Cardiac muscle cell (in vitro differentiated cells and primary cell): Measurements from ENCODE around the gene STRBP. TPM values are rescaled to one million over a fixed set of nuclear protein-coding genes. Genes with fewer than 3 reads are reported as not detected.

Experiments
- DNase-seq, 2 donors: peaks; one replicate each; pipeline versions ENCODE4 v3.0.0 to v3.0.0-alpha.2; 2010 to 2017; ENCODE audit warnings: low read depth in 1 of 2, low spot score in 1 of 2
- H3K27ac ChIP-seq: fragments of 200-600 bp; sonication (generic); 2 replicates; pipeline ENCODE4 v1.5.1; 2016
- H3K27me3 ChIP-seq: fragments of 200-600 bp; sonication (generic); 2 replicates; pipeline ENCODE4 v1.6.0; 2016; ENCODE audit warnings: control low read depth
- H3K36me3 ChIP-seq: fragments of 200-600 bp; sonication (generic); 2 replicates; pipeline ENCODE4 v1.5.1; 2016; ENCODE audit warnings: control low read depth
- H3K4me1 ChIP-seq: fragments of 200-600 bp; sonication (generic); 2 replicates; pipeline ENCODE4 v1.8.1; 2017; ENCODE audit warnings: low read depth, mild to moderate bottlenecking, mixed run types
- H3K4me3 ChIP-seq: fragments of 200-600 bp; sonication (generic); 2 replicates; pipeline ENCODE4 v1.5.1; 2016; ENCODE audit warnings: mild to moderate bottlenecking
- H3K9me3 ChIP-seq: fragments of 200-600 bp; sonication (generic); 2 replicates; pipeline ENCODE4 v1.5.1; 2017; ENCODE audit warnings: low read depth, mild to moderate bottlenecking, control low read depth
- polyA plus RNA-seq: library from polyadenylated mRNA; unstranded; fragments of >200 nt; fragmentation: Nextera tagmentation; extraction: Ambion mirVana; gene quantifications from 2 replicates; pipeline ENCODE4 v1.2.1, GENCODE V29; 2016
- total RNA-seq: library from RNA; depleted of rRNA; stranded (reverse); fragments of >200 nt; gene quantifications from 2 replicates; pipeline ENCODE4 v1.2.3, GENCODE V29; 2016
- TF ChIP-seq, protein P1 (sequence below): IDR thresholded peaks from 2 replicates; pipeline ENCODE4 v1.5.1; 2012; ENCODE audit warnings: low read depth, mild to moderate bottlenecking, low read length

The STRBP gene
- total RNA-seq (22.5 and 34.1 TPM in 2 replicates), polyA plus RNA-seq (42.9 and 59.8 TPM in 2 replicates)

DNA sequence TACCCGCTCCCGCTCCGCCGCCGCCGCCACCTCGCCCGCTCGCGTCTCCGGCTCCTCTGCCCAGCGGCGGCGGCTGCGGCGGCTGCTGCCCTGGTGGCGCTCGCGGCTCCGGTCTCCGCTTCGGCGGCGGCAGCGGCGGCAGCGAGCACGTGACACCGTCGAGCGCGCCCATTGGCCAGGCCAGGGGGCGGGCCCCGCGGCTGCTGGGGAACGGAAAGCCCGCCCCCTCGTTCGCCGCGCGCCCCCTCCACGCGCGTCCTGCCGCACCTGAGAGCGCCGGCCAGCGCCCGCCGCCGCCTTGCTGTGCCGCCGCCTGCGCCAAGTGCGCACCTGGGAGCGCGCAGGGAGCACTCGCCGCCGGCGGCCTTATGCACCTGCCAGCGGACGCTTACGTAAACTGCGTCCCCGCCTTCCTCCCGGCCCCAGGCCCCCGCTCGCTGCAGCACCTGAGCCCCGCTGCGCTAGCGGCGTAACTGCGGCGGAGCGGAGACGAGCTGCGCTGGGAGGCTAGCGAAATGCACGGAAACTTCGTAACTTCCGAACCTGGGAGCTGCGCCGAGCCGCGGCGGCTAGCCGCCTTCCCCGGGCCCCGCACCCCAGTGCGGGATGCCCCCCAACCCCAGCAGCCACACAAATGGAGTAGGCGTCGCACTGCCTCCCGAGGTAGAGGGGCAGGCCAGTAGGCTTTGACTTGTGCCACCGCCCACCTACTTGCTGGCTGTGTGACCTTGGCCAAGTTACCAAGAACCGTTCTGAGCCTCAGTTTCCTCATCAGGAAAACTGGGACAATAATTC is at the start of gene STRBP:
STRBP (minus strand) TSS at position 122 of the 795 bp plus-strand sequence. CDS start 84,452 bp downstream, outside the sequence.
- Histone ChIP-seq H3K4me1 (no peaks in the 10 kb centered on the region), H3K27me3 (no peaks in the 10 kb centered on the region), H3K9me3 (no peaks in the 10 kb centered on the region), H3K36me3 (no peaks in the 10 kb centered on the region), H3K4me3 (peak within 1 kb of the TSS; percentile 100), H3K27ac (peak within 1 kb of the TSS; percentile 60)
- DNase-seq: peak; percentile 84 to 96
- TF ChIP-seq, protein P1, sequence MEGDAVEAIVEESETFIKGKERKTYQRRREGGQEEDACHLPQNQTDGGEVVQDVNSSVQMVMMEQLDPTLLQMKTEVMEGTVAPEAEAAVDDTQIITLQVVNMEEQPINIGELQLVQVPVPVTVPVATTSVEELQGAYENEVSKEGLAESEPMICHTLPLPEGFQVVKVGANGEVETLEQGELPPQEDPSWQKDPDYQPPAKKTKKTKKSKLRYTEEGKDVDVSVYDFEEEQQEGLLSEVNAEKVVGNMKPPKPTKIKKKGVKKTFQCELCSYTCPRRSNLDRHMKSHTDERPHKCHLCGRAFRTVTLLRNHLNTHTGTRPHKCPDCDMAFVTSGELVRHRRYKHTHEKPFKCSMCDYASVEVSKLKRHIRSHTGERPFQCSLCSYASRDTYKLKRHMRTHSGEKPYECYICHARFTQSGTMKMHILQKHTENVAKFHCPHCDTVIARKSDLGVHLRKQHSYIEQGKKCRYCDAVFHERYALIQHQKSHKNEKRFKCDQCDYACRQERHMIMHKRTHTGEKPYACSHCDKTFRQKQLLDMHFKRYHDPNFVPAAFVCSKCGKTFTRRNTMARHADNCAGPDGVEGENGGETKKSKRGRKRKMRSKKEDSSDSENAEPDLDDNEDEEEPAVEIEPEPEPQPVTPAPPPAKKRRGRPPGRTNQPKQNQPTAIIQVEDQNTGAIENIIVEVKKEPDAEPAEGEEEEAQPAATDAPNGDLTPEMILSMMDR: no peak

DNA sequence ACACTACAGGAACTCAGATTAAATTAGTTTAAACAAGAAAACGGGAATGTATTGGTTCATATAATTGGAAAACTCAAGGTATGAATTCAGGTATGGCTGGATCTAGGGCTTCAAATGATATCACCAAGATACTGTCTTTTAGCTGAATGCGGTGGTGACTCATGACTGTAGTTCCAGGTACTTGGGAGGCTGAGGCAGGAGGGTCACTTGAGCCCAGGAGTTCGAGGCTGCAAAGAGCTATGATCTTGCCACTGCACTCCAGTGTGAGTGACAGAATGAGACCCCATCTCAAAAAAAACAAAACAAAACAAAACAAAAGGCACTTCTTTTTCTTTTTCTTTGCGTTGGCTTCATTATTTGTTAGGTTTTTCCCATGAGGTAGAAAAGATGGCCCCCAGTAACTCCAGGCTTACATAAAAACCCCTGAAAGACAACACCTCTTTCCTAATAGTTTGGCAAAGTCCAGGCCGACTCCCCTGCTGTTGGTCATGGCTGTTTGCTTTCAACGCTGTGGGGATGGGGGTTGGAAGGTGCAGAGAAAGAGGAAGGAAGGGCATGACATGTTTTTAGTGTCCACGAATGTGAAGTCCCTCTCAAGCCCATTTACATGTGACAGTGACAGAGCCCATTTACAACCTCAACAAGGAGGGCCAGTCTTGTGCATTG is 47.8 kb upstream of the STRBP start:
- no peaks in the 10 kb centered on the region for H3K9me3 ChIP-seq
- no peak overlapping the region for H3K4me3 ChIP-seq
- TF ChIP-seq, protein P1: no peak
- no peak overlapping the region for H3K27ac ChIP-seq
- no peaks in the 10 kb centered on the region for H3K36me3 ChIP-seq
- H3K27me3 ChIP-seq: no peaks in the 10 kb centered on the region
- peaks cover 11% of the 10 kb centered on the region for H3K4me1 ChIP-seq
- no peak for DNase-seq

DNA sequence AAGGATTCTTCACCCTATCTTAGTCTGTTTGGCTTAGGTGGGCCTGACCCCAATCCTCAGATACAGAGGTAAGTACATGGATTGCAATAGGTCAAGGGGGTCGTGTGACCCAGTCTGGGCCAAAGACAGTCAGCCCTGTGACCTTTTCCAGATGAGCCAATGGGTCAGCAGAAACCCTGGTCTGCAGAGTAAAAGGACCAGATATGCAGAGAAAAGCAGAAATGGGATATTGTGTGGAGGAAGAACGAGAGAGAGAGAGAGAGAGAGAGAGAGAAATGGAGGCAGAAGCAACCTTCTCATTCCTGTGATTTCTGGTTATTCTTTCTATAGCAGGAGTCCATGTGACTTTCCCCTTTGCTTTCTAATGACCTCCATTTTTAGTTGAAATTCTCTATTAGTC is 47.2 kb upstream of the STRBP start:
- DNase-seq: no peak
- no peaks in the 10 kb centered on the region for H3K9me3 ChIP-seq
- no peak overlapping the region for H3K4me3 ChIP-seq
- H3K27me3 ChIP-seq: no peaks in the 10 kb centered on the region
- TF ChIP-seq, protein P1: no peak
- H3K4me1 ChIP-seq: peaks cover 16% of the 10 kb centered on the region
- no peaks in the 10 kb centered on the region for H3K36me3 ChIP-seq
- no peak overlapping the region for H3K27ac ChIP-seq

DNA sequence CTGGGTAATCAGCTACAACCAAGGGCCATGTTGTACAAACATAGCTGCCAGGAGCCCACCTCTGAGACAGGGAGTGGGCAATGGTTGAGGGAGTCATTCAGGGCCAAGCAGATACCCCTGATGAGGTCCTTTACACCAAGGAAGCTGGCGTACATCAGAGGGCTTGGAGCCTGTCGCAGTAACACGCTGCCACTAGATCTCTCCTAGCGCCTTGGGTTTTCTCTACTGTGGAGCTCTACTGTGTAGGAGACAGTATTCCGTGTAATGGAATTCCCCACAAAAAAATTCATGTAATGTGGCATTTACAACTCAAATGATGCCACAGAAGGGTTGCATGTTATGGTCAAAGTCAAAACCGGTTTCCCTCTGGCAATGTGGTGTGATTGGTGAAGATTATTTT is 46.2 kb upstream of the STRBP start:
- DNase-seq: no peak
- Histone ChIP-seq H3K4me1 (peaks cover 16% of the 10 kb centered on the region), H3K9me3 (no peaks in the 10 kb centered on the region), H3K27ac (no peak overlapping the region), H3K36me3 (no peaks in the 10 kb centered on the region), H3K4me3 (no peak overlapping the region), H3K27me3 (no peaks in the 10 kb centered on the region)
- TF ChIP-seq, protein P1: no peak

DNA sequence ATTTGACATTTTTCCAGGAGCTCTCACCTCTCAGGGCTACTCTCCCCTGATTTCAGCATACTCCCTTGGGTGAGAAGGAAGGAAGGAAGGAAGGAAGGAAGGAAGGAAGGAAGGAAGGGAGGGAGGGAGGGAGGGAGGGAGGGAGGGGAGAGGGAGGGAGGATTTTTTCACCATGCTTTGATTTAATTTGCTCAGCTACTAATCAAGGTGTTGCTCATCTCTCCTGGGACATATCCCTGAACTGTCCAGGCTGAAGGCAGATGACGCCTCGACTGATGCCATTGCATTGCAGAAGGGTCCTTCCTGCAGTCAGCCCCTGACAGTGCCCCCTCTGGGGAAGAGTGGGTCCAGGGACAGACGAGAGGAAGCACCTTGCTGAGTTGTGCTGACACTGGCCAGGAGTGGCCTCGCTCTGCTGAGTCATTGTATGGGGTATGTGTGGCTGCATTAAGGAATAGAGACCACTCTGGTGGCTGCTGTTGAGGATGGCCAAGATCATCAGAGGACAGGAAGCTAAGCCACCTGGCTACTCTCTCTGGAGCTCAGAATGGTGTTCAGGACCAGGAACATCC is 44.0 kb upstream of the STRBP start:
- peaks cover 16% of the 10 kb centered on the region for H3K4me1 ChIP-seq
- TF ChIP-seq, protein P1: no peak
- DNase-seq: no peak
- no peak overlapping the region for H3K4me3 ChIP-seq
- H3K36me3 ChIP-seq: no peaks in the 10 kb centered on the region
- H3K27ac ChIP-seq: no peak overlapping the region
- H3K27me3 ChIP-seq: no peaks in the 10 kb centered on the region
- H3K9me3 ChIP-seq: no peaks in the 10 kb centered on the region
